Suppressor macrophage treated with lipopolysaccharide for 1 hour (primary cell): ENCODE data around the gene PSMB11.

Source experiments
- DNase-seq, 3 donors: peaks; one replicate each; pipeline ENCODE4 v3.0.0-alpha.2; 2020 to 2022

PSMB11 gene

DNA sequence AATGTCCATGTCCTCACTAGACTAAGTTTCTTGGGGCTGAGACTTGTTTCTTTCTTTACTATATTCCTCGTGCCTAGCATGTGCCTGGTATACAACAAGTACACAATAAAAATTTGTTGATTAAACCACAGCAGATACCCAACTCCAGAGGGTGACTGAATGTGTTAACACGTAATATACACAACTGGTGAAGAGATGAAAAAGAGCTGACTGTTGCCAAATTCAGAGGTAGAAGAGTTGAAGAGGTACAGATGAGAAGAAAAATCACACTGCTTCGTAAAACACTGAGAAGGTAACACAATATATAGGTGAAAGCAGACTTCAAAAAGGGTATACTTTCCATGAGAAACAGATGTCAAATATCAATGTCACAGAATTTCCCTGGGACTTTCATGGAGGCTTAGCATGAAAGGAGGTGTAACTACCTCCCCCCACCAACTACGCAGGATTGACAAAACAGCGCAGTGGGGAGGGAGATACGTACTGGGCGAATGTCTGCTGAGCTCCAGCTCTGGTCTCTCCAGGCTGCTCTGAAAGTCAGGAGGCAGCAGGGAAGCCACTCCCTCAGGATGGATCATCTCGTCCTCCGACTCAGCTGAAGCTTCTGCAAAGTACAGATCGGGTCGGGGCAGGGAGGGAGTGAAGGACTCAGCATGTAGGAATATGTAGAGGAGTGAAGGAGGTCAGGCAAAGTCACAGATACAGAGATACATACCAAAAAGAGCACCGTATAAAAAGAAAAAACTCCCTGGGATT, 47.7 kb downstream of the PSMB11 start:
- no peak for DNase-seq

DNA sequence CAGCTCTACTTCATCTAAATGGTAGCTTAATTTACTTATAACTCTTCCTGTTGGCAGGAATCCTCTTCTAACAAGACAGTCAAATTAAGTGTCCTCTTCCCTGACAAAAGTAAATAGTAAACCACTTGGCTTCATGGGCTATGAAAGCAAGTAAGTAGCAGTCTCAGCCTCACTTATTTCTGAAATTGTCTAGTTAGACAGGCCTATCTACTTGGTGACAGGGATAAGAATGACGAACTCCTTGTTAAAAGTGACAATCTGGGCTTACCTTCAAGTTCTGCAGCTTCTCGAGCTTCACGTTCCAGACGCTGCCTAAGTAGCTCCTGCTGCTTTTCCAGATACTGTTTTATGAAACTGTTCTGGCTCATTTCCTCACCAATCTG, 48.2 kb downstream of the PSMB11 start:
- DNase-seq: no peak

DNA sequence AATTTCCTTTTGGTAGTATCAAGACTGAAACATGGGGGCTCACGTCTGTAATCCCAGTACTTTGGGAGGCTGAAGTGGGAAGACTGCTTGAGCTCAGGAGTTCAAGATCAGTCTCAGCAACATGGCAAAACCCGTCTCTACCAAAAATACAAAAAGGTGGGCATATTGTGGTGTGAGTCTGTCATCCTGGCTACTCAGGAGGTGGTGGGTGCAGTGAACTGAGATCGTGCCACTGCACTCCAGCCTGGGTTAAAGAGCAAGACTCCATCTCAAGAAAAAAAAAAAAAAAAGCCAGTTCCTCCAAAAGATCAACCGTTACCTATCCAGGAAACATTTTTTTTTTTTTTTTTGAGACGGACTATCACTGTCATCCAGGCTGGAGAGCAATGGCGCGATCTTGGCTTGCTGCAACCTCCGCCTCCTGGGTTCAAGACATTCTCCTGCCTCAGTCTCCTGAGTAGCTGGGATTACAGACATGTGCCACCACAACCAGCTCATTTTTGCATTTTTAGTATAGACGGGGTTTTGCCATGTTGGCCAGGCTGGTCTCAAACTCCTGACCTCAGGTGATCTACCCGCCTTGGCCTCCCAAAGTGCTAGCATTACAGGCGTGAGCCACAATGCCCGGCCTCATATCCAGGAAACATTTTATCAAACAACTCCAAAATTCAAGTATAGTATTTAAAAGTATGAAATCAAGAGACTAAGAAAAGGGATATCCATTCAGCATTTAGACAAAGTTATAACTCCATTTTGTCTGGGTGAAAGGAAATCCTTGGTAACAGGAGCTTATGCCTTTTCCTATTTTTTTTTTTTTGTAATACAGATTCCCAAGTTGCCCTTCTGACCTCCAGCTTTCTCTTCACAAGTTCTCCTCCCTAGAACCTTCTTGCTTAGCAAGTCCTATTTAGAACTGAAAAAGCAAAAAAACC, 49.5 kb downstream of the PSMB11 start:
- DNase-seq: no peak

DNA sequence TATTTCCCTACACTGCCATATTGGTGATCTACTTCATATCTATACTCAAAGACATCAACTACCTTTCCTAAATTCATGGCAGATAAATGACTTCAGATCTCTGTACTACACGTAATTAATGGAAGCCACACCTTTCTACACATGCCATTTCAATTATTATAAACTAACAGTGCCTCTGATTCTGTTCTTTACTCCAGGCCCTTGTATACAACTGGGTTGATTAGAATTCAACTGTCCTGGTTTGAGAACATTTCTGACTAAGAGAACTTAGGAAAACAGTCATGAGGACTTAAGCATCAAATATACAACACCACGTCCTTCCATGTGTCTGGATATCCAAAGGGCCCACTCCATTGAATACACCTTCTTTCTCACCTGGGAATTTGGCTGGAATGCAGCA, 51.1 kb downstream of the PSMB11 start:
- DNase-seq: no peak

DNA sequence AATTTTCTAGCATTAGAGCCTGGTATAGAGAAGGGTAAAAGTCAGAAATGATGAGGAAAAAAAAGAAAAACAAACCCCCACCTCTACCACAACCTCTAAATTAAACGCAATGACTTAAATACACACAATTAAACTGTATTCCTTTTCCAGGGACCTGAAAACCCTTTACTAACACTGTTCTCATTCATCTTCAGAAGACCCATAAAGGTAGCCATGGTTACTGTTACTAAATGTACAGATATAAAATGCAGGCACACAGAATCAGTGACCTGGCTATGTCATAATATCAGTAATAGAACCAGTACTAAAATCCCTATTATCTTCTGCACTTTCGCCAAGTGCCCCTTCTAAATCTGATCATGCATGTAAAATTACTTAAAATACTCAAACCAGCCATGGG, 51.5 kb downstream of the PSMB11 start:
- no peak for DNase-seq
